GM19023 (cell line): ENCODE data around the gene POLR3B.

Experiments
- ATAC-seq: cut with Tn5 transposase; IDR thresholded peaks from one replicate; pipeline ENCODE4 v1.9.1; 2021; ENCODE audit warnings: mild to moderate bottlenecking, moderate library complexity; ENCODE audit not compliant: unreplicated experiment

The POLR3B gene

GRCh38 chr12:106412563-106412962 is 55.0 kb downstream of the POLR3B start:
- no peak for ATAC-seq

- ATAC-seq, result no peak
Observed at GRCh38 chr12:106415134-106415533, 57.6 kb downstream of the POLR3B start.

DNA sequence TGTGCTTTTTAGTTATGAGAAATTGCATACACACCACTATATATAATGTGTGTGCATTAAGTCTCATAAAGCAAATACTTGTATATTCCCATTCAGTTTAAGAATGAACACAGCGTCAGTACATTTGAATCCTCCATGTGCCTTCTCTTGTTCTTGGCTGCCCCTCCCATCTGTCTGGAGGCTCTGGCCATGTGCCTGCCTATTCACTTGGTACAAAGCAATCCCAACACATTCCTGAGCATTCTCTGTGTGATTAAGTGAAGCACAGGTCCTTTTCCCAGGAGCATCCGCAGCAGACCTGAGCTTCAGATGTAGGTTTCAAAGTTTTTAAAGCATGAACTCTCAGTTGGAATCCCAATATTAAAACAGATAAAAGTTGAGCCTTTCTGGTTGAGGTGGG is 58.7 kb downstream of the POLR3B start:
- ATAC-seq, result no peak

- no peak for ATAC-seq
Observed at GRCh38 chr12:106417926-106418910, 60.7 kb downstream of the POLR3B start.

DNA sequence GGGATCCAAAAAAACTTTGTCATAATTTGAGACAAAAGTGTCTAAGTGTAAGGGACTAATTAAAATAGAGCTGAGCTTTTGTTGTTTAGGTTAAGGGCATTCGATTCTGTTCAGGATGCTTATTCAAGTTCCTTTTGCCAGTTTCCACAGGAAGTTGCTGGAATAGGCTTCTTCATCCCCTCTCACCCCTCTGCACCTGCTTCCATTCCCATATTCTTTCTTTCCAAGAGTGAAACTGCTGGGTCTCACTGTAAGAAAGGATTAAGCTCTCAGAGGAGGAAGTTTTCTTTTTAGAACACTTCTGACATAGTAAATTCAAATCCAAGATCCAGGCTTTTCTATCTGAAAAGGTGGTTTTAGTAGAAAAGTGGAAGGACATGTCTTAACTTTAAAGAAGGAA is 61.4 kb downstream of the POLR3B start:
- no peak for ATAC-seq

DNA sequence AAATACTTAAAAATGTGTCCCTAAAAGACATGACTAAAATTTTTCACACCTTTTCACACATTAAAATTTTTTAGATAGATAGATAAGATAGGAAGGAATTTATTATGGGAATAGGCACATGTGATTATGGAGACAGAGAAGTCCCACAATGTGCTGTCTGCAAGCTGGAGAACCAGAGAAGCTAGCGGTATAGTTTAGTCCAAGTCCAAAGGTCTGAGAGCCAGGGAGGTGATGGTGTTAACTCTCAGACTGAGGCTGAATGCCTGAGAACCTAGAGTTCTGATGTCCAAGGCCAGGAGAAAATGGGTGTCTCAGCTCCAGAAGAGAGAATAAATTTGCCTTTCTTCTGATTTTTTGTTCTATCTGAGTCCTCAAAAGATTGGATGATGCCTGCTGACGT is 65.7 kb downstream of the POLR3B start:
- ATAC-seq, result no peak

DNA sequence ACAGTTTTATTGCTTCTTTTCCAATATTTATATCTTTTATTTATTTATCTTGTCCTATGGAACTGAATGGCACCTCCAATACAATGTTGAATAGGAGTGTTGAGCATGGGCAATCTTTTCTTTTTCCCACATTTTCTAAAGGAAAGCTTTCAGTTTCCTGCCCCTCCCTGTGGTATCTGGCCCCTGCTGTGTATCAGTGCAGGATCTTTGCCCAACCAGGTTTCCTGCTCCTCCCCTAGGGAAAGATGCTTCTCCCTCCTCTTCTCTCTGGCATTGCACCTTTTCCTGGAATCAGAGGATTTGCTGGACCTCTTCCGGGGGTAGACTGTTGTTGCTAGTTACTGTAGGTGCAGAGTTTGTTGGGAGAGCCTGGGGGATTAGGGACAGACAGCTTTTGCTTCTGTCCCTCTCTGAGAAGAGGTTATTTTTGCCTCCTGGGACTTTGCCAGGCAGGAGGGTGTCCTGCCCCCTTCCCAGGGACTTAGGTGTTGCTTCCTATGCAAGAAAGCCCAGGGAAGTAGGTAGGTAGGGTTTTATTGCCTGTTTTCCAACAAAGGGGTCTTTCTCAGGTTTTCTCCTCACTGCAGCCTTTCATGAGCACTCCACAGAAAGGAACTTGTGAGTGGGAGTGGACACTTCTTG is 67.6 kb downstream of the POLR3B start:
- no peak for ATAC-seq

DNA sequence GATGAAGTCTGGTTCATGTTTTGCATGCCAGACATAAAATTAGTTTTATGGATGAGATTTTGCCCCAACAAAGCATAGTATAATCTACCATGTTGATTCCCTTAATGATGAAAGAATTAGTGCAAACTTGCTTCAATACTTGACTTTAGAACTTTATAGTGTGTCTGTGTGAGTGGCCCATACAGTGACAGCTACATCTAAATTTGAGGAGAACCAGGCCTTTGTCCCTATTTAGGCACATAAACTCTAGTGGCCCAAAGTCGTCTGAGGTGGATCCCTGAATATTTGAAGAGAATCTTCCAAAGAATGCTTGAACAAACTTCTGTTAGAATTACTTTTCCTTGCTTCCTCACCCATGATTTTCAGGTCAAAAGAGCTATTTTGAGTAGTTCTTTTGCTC is 70.4 kb downstream of the POLR3B start:
- no peak for ATAC-seq

DNA sequence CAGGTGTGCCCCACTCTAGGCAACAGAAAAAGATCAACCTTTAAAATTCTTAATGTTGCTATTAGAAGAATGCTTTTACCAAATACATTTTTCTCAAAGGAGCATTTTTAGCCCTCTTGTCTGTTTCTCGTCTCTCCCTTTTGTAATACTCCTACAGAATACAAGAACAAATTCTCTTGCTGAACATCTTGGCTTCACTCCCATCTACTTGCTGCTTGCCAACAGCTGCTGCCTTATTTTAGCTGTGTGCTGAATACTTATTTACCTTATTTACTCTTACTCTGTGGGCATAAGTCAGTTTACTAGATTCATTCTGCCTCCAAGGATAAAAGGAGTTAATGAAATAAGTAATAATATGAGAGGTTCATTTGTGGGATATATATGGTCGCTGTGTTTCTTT is 70.8 kb downstream of the POLR3B start:
- ATAC-seq, result no peak

DNA sequence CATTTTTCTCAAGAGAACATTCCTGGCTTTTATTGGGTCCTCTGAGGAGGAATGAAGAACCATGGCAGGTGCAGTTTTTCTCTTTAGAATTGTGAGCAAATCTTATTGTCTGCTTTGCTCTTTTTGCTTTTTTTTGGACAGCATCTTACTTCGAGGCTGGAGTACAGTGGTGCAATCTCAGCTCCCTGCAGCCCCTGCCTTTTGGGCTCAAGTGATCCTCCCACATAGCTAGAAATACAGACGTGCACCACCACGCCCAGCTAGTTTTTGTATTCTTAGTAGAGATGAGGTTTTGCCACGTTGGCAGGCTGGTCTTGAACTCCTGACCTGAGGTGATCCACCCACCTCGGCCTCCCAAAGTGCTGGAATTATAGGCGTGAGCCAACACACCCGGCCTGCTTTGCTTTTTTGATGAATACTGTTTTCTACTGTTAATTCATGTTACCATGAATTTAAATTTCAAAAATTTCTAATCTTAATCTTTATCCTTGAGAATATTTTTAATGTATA is 71.5 kb downstream of the POLR3B start:
- ATAC-seq, result no peak

GRCh38 chr12:106429636-106430035 is 72.1 kb downstream of the POLR3B start:
- no peak for ATAC-seq

DNA sequence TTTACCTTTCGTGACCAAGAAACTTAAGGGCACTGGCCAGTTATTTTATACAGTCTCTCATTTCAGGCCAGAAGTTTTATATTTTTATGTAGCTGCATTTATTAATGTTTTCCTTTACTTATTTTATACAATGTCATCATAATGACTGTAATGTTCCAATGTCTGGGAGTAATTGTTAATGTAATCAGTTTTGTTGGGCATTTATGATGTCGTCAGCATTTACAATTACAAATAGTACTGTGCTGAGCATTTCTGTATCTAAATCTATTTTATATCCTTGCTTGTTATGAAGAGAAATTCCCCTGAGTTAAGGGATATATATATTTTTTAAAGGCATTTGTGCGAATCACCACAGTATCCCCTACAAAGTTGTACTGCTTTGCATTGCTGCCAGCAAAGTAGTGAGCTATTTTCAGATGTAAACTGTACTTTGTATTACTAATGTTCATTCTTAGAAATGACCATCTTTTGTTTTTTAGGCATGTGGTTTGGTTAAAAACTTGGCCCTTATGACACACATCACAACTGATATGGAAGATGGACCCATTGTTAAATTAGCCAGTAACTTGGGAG is 74.4 kb downstream of the POLR3B start:
- ATAC-seq, result no peak

DNA sequence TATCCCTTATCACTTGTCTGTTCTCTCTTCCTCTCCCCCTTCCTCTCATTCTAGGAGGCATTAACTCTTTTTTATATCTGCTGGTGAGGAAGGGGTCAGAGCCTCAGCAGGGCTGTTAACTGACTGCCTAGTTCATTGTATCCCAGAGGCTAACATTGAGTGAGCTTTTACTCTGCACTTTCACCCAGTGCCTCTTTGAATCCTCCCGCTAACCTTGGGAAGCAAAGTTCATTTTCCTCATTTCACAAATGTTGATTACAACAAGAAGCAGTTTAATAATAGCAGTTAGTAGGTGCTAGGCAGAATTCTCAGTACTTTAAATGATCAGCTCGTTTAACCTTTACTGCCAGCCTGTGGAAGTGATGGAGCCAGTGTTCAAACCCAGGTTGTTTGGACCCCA is 75.5 kb downstream of the POLR3B start:
- ATAC-seq, result no peak

DNA sequence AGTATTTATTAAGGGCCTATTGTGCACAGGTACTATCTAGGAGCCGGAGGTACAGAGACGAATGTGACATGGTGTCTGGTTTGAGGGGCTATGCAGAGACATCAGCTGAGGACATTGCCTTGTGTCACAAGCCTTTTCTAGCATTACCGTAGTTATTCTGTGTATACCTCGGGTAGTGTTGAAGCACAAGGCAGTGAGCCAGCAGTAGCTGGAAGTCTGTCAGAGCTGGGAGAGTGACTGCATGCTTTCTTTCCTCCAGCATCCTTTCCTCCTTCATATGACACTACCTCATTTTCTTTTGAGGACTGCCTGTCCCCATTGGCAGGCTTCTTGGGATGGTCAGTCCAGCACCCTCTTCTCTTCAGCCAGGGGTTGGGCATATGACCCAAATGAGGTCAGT is 77.0 kb downstream of the POLR3B start:
- ATAC-seq, result no peak

DNA sequence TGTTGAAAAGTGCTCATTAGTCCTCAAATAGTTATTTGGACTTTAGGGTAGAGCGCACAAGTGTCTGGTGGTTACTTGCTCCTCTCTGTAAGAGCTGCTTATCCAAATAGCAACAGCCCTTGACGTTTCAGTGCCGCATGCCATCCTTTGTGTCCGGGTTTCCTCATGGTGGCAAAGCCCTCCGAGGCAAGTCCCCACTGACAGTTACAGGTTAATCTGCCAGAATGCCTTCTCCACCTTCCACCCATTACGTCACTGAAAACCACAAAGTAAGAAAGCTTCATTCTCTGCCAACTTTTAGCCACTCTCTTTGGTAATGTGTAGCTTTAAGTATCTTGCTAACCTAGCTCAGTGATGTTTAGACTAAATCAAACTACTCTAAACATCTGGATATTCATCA is 78.6 kb downstream of the POLR3B start:
- no peak for ATAC-seq

DNA sequence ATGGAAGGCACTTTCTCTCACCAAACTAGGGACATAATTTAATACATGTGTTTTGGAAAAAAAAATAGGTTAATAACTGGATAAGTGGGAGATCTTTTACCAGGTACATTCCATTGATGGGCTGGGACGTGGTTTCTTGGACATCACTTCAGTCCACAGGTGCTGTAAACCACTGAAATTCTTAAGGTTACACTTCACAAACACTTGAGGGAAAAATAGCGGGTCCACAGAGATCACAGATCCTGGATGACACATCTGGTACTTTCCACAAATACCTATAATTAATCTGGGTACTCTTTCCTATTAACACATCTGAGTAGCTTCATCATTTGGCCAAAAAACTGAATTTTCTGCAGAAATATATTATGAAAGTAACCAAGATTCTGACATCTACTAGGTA is 85.0 kb downstream of the POLR3B start:
- ATAC-seq, result no peak

DNA sequence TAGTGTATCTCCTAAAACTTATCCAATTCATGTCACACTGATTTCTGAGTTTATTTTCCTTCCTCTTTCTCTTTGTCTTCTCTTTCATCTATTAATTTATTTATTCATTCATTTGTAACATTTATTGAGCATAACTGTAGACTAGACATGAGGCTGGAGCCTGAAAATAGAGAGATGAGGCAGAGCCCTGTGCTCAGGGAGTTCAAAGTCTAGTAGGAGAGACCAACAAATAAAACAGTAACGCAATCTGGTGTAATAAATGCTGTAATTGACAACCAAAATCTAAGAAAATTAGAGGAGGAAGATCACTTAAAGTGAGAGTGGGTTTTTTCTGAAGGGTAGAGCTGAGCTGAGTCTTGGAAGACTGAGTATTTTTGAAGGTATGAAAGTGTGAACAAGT is 87.5 kb downstream of the POLR3B start:
- no peak for ATAC-seq

GRCh38 chr12:106445959-106446358 is 88.4 kb downstream of the POLR3B start:
- no peak for ATAC-seq

GRCh38 chr12:106446419-106447092 is 89.0 kb downstream of the POLR3B start:
- ATAC-seq, result no peak

DNA sequence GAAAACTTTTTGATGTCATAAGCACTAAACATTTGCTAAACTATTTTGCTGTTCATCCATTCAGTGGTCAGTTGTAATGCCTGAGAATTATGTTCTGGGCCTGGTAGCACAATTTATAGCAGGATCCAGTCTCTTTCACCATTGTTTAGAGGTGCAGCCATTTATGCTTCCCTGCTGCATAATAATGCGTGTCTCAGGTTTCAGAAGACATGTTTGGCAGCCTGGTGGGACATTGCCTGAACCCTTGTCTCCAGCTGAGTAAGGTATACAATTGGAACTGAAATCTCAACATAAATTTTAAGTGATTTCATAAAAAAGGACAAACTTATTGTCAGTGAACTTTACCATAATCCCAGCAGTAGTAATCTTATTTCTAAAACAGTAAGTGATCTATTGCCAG is 94.8 kb downstream of the POLR3B start:
- no peak for ATAC-seq

DNA sequence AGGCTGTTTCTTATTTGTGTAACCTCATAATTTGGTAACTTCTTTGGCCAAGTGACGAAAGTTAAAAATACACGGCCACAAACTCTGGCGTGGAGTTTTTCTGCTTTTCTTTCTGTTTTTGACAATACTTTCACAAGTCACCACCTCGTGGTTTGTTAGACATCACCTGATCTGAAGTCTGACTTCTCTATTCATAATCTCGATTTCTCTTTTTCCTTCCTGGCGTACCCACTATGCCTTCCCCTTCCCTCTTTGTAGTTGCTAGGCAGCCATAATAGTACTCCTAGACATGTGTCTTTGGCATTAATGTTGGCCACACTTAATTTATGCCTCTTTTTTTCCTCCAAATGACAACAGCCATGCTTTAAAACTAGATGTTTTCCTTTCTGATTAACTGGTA is 97.6 kb downstream of the POLR3B start:
- no peak for ATAC-seq
